D721Med (cell line): Measurements from ENCODE around the gene COX6B2.
"Not testable (repeated sequence)": the region's sequence is repeated elsewhere in the genome, so short reads cannot be mapped to it uniquely, and the experiment has no call there.

Experiments
- DNase-seq: peaks from one replicate; pipeline ENCODE4 v3.0.0; 2011; ENCODE audit warnings: low spot score; ENCODE audit not compliant: insufficient read length
- FAIRE-seq: peaks from 2 replicates; lab custom pipeline; 2011; peaks lifted over from hg19 to GRCh38; lab: Jason Lieb, UNC
- TF ChIP-seq, protein P1 (sequence below): IDR thresholded peaks from 2 replicates; pipeline ENCODE4 v1.5.1; 2012; ENCODE audit warnings: mild to moderate bottlenecking, control low read depth; ENCODE audit not compliant: insufficient read depth; ENCODE audit errors: missing control alignments

The COX6B2 gene

DNA sequence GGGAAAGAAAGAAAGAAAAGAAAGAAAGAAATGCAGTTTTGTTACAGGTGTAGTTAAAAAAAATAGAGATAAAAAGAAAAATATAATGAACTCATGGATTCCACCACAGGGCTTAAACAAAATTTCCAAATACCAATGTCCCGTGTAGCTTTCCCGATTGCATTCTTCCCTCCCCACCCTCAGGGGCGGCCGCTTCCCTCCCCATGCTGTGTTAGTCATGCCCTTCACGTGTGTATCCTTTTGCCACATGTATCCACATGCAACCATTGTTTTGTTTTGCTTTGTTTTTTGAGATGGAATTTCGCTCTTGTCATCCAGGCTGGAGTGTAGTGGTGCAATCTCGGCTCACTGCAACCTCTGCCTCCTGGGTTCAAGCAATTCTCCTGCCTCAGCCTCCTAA is 18.4 kb downstream of the COX6B2 start:
- TF ChIP-seq, protein P1, sequence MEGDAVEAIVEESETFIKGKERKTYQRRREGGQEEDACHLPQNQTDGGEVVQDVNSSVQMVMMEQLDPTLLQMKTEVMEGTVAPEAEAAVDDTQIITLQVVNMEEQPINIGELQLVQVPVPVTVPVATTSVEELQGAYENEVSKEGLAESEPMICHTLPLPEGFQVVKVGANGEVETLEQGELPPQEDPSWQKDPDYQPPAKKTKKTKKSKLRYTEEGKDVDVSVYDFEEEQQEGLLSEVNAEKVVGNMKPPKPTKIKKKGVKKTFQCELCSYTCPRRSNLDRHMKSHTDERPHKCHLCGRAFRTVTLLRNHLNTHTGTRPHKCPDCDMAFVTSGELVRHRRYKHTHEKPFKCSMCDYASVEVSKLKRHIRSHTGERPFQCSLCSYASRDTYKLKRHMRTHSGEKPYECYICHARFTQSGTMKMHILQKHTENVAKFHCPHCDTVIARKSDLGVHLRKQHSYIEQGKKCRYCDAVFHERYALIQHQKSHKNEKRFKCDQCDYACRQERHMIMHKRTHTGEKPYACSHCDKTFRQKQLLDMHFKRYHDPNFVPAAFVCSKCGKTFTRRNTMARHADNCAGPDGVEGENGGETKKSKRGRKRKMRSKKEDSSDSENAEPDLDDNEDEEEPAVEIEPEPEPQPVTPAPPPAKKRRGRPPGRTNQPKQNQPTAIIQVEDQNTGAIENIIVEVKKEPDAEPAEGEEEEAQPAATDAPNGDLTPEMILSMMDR = no peak
- FAIRE-seq (no peak), DNase-seq (no peak)

DNA sequence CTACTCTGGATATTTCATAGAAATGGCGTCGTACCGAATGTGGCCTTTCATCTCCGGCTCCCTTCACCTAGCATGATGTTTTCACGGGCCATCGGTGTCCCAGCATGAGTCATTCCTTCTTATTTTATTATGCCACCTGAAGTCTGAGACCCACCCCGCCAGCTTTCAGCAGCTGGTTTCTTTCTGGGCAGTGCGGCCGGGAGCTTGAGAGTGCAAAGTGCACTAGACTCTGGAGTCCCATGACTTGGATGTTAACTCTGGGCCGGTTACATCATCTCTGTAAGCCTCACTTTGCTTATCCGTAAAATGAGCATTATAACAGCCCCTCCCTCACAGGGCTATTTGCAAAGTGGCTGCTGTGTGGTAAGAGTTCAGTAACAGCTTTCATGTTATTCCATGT is 20.6 kb downstream of the COX6B2 start:
- DNase-seq (no peak), FAIRE-seq (no peak)
- TF ChIP-seq, protein P1 = no peak

DNA sequence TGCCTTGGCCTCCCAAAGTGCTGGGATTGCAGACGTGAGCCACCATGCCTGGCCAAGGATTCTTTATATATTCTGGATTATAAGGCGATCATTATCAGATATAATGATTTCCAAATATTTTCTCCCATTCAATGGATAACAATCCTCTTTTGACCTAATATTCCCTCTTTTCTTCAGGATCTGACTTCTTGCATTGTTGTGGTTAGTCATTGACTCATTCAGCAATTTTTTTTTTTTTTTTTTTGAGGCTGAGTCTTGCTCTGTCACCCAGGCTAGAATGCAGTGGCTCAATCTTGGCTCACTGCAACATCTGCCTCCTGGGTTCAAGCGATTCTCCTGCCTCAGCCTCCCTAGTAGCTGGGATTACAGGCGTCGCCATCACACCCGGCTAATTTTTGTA is 24.7 kb downstream of the COX6B2 start:
- not testable (repeated sequence) for FAIRE-seq, DNase-seq

DNA sequence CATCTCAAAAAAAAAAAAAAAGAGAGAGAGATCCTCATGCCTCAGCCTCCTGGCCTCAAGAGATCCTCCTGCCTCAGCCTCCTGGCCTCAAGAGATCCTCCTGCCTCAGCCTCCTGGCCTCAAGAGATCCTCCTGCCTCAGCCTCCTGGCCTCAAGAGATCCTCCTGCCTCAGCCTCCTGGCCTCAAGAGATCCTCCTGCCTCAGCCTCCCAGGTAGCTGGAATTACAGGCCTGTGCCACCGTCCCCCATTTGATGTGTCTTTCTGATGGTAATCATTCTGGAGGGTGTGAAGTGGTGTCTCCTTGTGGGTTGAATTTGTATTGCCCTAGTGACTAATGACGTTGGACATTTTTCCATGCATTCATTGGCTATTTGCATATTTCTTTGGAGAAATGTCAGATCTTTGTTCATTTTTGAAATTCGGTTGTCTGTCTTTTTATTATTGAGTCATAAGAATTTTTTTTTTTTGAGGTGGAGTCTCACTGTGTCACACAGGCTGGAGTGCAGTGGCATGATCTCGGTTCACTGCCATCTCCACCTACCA is 25.7 kb downstream of the COX6B2 start:
- not testable (repeated sequence) for DNase-seq, FAIRE-seq

DNA sequence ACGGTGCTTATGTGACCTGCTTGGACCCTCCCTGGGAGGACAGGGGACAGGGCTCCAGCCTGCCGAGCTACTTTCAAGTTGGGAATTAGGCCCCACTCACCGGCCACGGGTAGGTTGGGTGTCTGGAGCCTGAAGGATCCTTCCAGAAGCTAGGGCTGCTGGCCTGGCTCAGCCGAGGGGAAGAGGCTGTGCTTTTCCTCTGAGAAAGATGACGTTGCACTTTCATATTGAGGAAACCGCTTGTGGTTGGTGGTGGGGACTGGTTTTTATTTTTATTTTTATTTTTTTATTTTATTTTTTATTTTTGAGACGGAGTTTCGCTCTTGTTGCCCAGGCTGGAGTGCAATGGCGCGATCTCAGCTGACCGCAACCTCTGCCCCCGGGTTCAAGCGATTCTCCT is 29.3 kb downstream of the COX6B2 start, which contains the start of gene TMEM150B:
Gene TMEM150B, minus strand, starts transcription at position 170 of the 400 bp plus-strand sequence. CDS start 4,305 bp downstream, outside the sequence.
- FAIRE-seq (no peak), DNase-seq (no peak)
- TF ChIP-seq, protein P1 = no peak

DNA sequence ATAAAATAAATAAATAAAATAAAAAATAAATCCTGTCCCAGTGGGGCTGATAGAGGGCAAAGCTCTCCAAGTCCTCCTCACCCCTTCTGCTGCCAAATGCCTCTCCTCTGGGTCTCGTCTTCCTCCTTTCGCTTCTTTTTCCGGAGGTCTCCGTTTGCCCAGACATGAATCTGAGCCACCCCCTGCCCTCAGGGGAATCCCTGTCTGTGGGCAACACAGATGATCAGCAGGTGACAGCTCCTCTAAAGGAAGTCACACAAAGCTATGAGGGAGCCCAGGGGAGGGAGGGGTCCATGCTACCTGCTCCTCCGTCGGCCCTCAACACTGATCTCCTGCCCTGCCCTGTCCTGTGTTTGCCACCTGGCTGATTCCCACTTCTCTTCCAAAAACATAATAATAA is 29.9 kb downstream of the COX6B2 start:
- FAIRE-seq = no peak
- TF ChIP-seq, protein P1 = no peak

DNA sequence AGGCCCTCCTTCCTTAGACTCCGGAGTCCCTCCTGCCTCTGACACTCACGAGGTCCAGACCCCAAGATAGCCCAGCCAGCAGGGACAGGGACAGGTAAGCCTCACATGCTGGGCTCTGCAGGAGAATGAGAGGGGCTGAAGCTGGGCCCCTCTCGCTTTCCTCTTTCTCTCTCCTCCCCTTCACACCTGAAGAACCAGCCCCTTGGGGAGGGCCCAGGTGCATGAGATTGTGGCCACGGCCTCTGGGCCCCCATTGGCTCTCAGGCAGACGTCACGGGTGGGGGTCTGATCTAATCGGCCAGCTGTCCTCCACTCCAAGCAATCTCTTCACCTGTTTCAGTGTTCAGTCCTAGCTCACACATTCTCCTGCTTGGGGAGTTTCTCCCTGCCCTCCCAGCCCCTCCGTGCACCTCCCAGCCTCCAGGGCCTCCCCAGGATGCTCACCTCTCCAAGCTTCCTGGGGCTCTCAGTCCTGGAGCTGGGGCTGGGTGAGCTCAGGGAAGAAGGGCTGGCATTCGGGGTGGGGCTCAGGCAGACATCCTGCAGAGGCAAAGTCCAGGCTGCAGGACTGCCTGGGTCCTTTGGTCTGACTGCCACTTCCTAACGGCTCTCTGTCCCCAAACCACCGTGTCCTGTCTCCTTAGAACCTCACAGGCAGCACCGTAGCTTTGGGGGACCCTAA is 32.2 kb downstream of the COX6B2 start:
- DNase-seq (no peak), FAIRE-seq (no peak)
- TF ChIP-seq, protein P1 = no peak

More for the DNA sequence above, 29.9 kb downstream of the COX6B2 start:
- no peak for DNase-seq

DNA sequence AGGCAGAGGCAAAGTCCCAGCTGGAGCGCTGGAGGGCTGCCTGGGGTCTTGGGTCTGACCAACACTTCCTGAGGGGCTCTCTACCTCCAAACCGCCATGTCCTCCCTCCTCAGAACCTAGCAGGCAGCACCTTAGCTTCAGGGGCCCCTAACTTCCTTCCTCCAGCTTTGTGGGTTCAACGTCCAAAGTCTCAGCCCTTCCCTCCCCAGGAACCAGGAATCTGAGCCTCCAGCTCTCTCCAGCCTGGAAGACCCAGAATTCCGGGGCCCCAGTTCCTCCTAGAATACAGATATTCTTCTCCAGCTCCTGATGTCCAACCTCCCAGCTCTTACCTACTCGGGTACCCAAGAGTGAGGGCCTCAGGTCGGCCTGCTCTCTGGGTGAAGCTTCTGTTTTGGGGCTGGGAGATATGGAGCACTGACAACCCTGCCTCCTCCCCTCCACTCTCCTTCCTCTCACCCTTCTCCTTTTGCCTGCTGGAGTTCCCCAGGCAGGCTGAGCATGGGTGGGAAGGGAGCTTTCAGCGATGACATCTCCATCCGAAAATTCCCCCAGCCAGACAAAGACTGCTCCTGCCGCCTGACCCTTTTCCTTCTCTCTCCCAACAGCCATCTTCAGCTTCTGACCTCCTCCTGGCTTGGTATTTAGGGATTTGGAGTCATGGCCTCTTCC is 32.9 kb downstream of the COX6B2 start:
- no peak for FAIRE-seq
- DNase-seq = no peak
- TF ChIP-seq, protein P1 = no peak
